Measurements from ENCODE around the gene PARD3B. TPM values are rescaled to one million over a fixed set of nuclear protein-coding genes. Genes with fewer than 3 reads are reported as not detected.

PARD3B gene
- total RNA-seq, 4 donors from 2014 or later: 32.6 to 65.7 (median 38.6) TPM

- Histone ChIP-seq H3K9me3 (no peaks in the 10 kb centered on the region), H3K4me3 (no peak overlapping the region), H3K27me3 (no peaks in the 10 kb centered on the region), H3K4me1 (no peaks in the 10 kb centered on the region), H3K36me3 (no peaks in the 10 kb centered on the region), H3K27ac (no peak overlapping the region)
- intact Hi-C loops (cut with DNase I; ENCODE audit: low total_unique reads): no loop called here
- in situ Hi-C loops (cut with MboI; ENCODE audit: low pct_ligation_motif_present in 1 of 4, low pct_unique_long_range_greater_than_20kb in 1 of 4, low sequenced_read_pairs in 3 of 4): no loop called here
- TF ChIP-seq, protein P1, sequence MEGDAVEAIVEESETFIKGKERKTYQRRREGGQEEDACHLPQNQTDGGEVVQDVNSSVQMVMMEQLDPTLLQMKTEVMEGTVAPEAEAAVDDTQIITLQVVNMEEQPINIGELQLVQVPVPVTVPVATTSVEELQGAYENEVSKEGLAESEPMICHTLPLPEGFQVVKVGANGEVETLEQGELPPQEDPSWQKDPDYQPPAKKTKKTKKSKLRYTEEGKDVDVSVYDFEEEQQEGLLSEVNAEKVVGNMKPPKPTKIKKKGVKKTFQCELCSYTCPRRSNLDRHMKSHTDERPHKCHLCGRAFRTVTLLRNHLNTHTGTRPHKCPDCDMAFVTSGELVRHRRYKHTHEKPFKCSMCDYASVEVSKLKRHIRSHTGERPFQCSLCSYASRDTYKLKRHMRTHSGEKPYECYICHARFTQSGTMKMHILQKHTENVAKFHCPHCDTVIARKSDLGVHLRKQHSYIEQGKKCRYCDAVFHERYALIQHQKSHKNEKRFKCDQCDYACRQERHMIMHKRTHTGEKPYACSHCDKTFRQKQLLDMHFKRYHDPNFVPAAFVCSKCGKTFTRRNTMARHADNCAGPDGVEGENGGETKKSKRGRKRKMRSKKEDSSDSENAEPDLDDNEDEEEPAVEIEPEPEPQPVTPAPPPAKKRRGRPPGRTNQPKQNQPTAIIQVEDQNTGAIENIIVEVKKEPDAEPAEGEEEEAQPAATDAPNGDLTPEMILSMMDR (IDR thresholded peaks at IDR 0.05): no peak
- TF ChIP-seq POLR2AphosphoS5 (IDR thresholded peaks at IDR 0.05) (no peak), EP300 (IDR thresholded peaks at IDR 0.05; ENCODE audit: low read depth) (no peak), POLR2A (IDR thresholded peaks at IDR 0.05) (no peak)
- no peak for DNase-seq
- 75 to 87% methylated on average over 6 to 9 of the region's 9 CpGs for WGBS, 2 donors (ENCODE audit: low coverage in 1 of 2)
These were observed 830.5 kb downstream of the PARD3B start for GRCh38 chr2:205375461-205376448.

GRCh38 chr2:205377324-205377723, 832.0 kb downstream of the PARD3B start:
- Histone ChIP-seq H3K4me1 (no peaks in the 10 kb centered on the region), H3K27ac (no peak overlapping the region), H3K9me3 (no peaks in the 10 kb centered on the region), H3K27me3 (no peaks in the 10 kb centered on the region), H3K4me3 (no peak overlapping the region), H3K36me3 (no peaks in the 10 kb centered on the region)
- TF ChIP-seq EP300 (IDR thresholded peaks at IDR 0.05; ENCODE audit: low read depth) (no peak), POLR2AphosphoS5 (IDR thresholded peaks at IDR 0.05) (no peak), POLR2A (IDR thresholded peaks at IDR 0.05) (no peak)
- TF ChIP-seq, protein P1 (IDR thresholded peaks at IDR 0.05): no peak
- intact Hi-C loops (cut with DNase I; ENCODE audit: low total_unique reads) (no loop called here), in situ Hi-C loops (cut with MboI; ENCODE audit: low pct_ligation_motif_present in 1 of 4, low pct_unique_long_range_greater_than_20kb in 1 of 4, low sequenced_read_pairs in 3 of 4) (no loop called here)
- DNase-seq: no peak

- DNase-seq: no peak
- TF ChIP-seq EP300 (IDR thresholded peaks at IDR 0.05; ENCODE audit: low read depth) (no peak), POLR2A (IDR thresholded peaks at IDR 0.05) (no peak), POLR2AphosphoS5 (IDR thresholded peaks at IDR 0.05) (no peak)
- TF ChIP-seq, protein P1 (IDR thresholded peaks at IDR 0.05): no peak
- in situ Hi-C loops (cut with MboI; ENCODE audit: low pct_ligation_motif_present in 1 of 4, low pct_unique_long_range_greater_than_20kb in 1 of 4, low sequenced_read_pairs in 3 of 4) (no loop called here), intact Hi-C loops (cut with DNase I; ENCODE audit: low total_unique reads) (no loop called here)
- no peaks in the 10 kb centered on the region for H3K27me3 ChIP-seq
- no peak overlapping the region for H3K27ac ChIP-seq
- H3K36me3 ChIP-seq: no peaks in the 10 kb centered on the region
- H3K4me3 ChIP-seq: no peak overlapping the region
- H3K4me1 ChIP-seq: no peaks in the 10 kb centered on the region
- no peaks in the 10 kb centered on the region for H3K9me3 ChIP-seq
- 87 to 91% methylated on average over 2 of the region's 2 CpGs for WGBS, 2 donors (ENCODE audit: low coverage in 1 of 2)
These were observed 838.3 kb downstream of the PARD3B start for GRCh38 chr2:205383601-205384000.

GRCh38 chr2:205386109-205386508, 840.8 kb downstream of the PARD3B start:
- in situ Hi-C loops (cut with MboI; ENCODE audit: low pct_ligation_motif_present in 1 of 4, low pct_unique_long_range_greater_than_20kb in 1 of 4, low sequenced_read_pairs in 3 of 4) (no loop called here), intact Hi-C loops (cut with DNase I; ENCODE audit: low total_unique reads) (no loop called here)
- no peaks in the 10 kb centered on the region for H3K27me3 ChIP-seq
- DNase-seq: no peak
- TF ChIP-seq POLR2A (IDR thresholded peaks at IDR 0.05) (no peak), POLR2AphosphoS5 (IDR thresholded peaks at IDR 0.05) (no peak), EP300 (IDR thresholded peaks at IDR 0.05; ENCODE audit: low read depth) (no peak)
- TF ChIP-seq, protein P1 (IDR thresholded peaks at IDR 0.05): no peak
- no peak overlapping the region for H3K4me3 ChIP-seq
- H3K4me1 ChIP-seq: no peaks in the 10 kb centered on the region
- H3K9me3 ChIP-seq: no peaks in the 10 kb centered on the region
- 82 to 85% methylated on average over 3 of the region's 3 CpGs for WGBS, 2 donors (ENCODE audit: low coverage in 1 of 2)
- H3K27ac ChIP-seq: no peak overlapping the region
- H3K36me3 ChIP-seq: no peaks in the 10 kb centered on the region

Data from transverse colon (tissue), 4 donors.